Thymus (tissue), 11 donors: Measurements from ENCODE around the gene FARS2. TPM values are rescaled to one million over a fixed set of nuclear protein-coding genes. Genes with fewer than 3 reads are reported as not detected.

Source experiments
- DNase-seq, 9 donors: peaks; one replicate each; pipeline ENCODE4 v3.0.0-alpha.2; 2013; ENCODE audit warnings: low spot score in 9 of 9, low read depth in 6 of 9, missing footprints in 1 of 9
- H3K27ac ChIP-seq, 2 donors: one replicate each; pipeline ENCODE4 v1.5.1; 2013; ENCODE audit warnings: control low read depth in 1 of 2, low read depth in 1 of 2, low read length in 1 of 2, mild to moderate bottlenecking in 1 of 2, moderate library complexity in 1 of 2
- H3K27me3 ChIP-seq, 2 donors: one replicate each; pipeline ENCODE4 v1.5.1; 2013; ENCODE audit warnings: low read length in 1 of 2; ENCODE audit not compliant: control insufficient read depth in 2 of 2, insufficient read depth in 1 of 2
- H3K36me3 ChIP-seq, 2 donors: one replicate each; pipeline ENCODE4 v1.5.1; 2013; ENCODE audit warnings: low read length in 1 of 2, mild to moderate bottlenecking in 1 of 2, moderate library complexity in 1 of 2; ENCODE audit not compliant: control insufficient read depth in 2 of 2, insufficient read depth in 2 of 2
- H3K4me1 ChIP-seq, 2 donors: one replicate each; pipeline ENCODE4 v1.5.1; 2013; ENCODE audit warnings: low read length in 2 of 2; ENCODE audit not compliant: control insufficient read depth in 2 of 2, insufficient read depth in 2 of 2
- H3K4me3 ChIP-seq, 2 donors: one replicate each; pipeline ENCODE4 v1.5.1; 2013; ENCODE audit warnings: low read length in 2 of 2, control low read depth in 1 of 2, mild to moderate bottlenecking in 1 of 2
- H3K9me3 ChIP-seq, 2 donors: one replicate each; pipeline ENCODE4 v1.5.1; 2013; ENCODE audit warnings: low read length in 1 of 2, mild to moderate bottlenecking in 1 of 2; ENCODE audit not compliant: control insufficient read depth in 2 of 2, insufficient read depth in 1 of 2
- WGBS: extraction: QIAGEN DNeasy Blood & Tissue Kit; methylation state at CpG from one replicate; pipeline ENCODE4 v1.1.7; 2013; 5-methylcytosine and 5-hydroxymethylcytosine counted together
- polyA plus RNA-seq: library from polyadenylated mRNA; stranded (reverse); fragments of 200-250 nt; gene quantifications from one replicate; pipeline ENCODE4 v1.2.3, GENCODE V29; 2013
- total RNA-seq: library from RNA; stranded (reverse); fragments of 120-200 nt; gene quantifications from one replicate; pipeline ENCODE4 v1.2.4, GENCODE V29; 2013
- donor health status: healthy.

Gene FARS2
- total and polyA plus RNA-seq, 2 donors, result 10.5 to 23.2 TPM

GRCh38 chr6:5529733-5530132 is 268.4 kb downstream of the FARS2 start:
- H3K4me1 ChIP-seq, result no peaks in the 10 kb centered on the region
- H3K27me3 ChIP-seq, result no peaks in the 10 kb centered on the region
- no peak overlapping the region for H3K27ac ChIP-seq
- DNase-seq, result no peak
- no peaks in the 10 kb centered on the region for H3K9me3 ChIP-seq
- 98% methylated on average over 1 of the region's 1 CpG for WGBS
- H3K4me3 ChIP-seq, result no peak overlapping the region
- no peaks in the 10 kb centered on the region for H3K36me3 ChIP-seq

GRCh38 chr6:5531161-5531560 is 269.8 kb downstream of the FARS2 start:
- WGBS, result over 99% methylated on average over 4 of the region's 4 CpGs
- Histone ChIP-seq H3K27me3 (no peaks in the 10 kb centered on the region), H3K36me3 (no peaks in the 10 kb centered on the region), H3K4me1 (no peaks in the 10 kb centered on the region), H3K4me3 (no peak overlapping the region), H3K9me3 (no peaks in the 10 kb centered on the region), H3K27ac (no peak overlapping the region)
- no peak for DNase-seq

- no peak for DNase-seq
- H3K4me1 ChIP-seq, result no peaks in the 10 kb centered on the region
- WGBS, result 93% methylated on average over 6 of the region's 6 CpGs
- no peak overlapping the region for H3K4me3 ChIP-seq
- H3K36me3 ChIP-seq, result no peaks in the 10 kb centered on the region
- H3K27ac ChIP-seq, result no peak overlapping the region
- no peaks in the 10 kb centered on the region for H3K27me3 ChIP-seq
- no peaks in the 10 kb centered on the region for H3K9me3 ChIP-seq
Observed at GRCh38 chr6:5531853-5532375, 270.6 kb downstream of the FARS2 start.

- no peak for DNase-seq
- Histone ChIP-seq H3K27me3 (no peaks in the 10 kb centered on the region), H3K36me3 (no peaks in the 10 kb centered on the region), H3K4me1 (no peaks in the 10 kb centered on the region), H3K4me3 (no peak overlapping the region), H3K9me3 (no peaks in the 10 kb centered on the region), H3K27ac (no peak overlapping the region)
- WGBS, result over 99% methylated on average over 3 of the region's 3 CpGs
Observed at GRCh38 chr6:5532941-5533340, 271.6 kb downstream of the FARS2 start.

GRCh38 chr6:5534643-5535042 is 273.3 kb downstream of the FARS2 start:
- H3K27ac ChIP-seq, result no peak overlapping the region
- no peaks in the 10 kb centered on the region for H3K9me3 ChIP-seq
- H3K4me1 ChIP-seq, result no peaks in the 10 kb centered on the region
- H3K27me3 ChIP-seq, result no peaks in the 10 kb centered on the region
- no peaks in the 10 kb centered on the region for H3K36me3 ChIP-seq
- WGBS, result 91% methylated on average over 9 of the region's 9 CpGs
- no peak for DNase-seq
- H3K4me3 ChIP-seq, result no peak overlapping the region

- H3K27ac ChIP-seq, result no peak overlapping the region
- H3K9me3 ChIP-seq, result no peaks in the 10 kb centered on the region
- H3K36me3 ChIP-seq, result no peaks in the 10 kb centered on the region
- H3K27me3 ChIP-seq, result no peaks in the 10 kb centered on the region
- 98% methylated on average over 1 of the region's 1 CpG for WGBS
- DNase-seq, result no peak
- H3K4me3 ChIP-seq, result no peak overlapping the region
- no peaks in the 10 kb centered on the region for H3K4me1 ChIP-seq
Observed at GRCh38 chr6:5536644-5537043, 275.3 kb downstream of the FARS2 start.

- no peak overlapping the region for H3K4me3 ChIP-seq
- H3K36me3 ChIP-seq, result no peaks in the 10 kb centered on the region
- H3K27ac ChIP-seq, result no peak overlapping the region
- DNase-seq, result no peak
- no peaks in the 10 kb centered on the region for H3K27me3 ChIP-seq
- H3K9me3 ChIP-seq, result no peaks in the 10 kb centered on the region
- no peaks in the 10 kb centered on the region for H3K4me1 ChIP-seq
- 99% methylated on average over 8 of the region's 8 CpGs for WGBS
Observed at GRCh38 chr6:5537132-5537531, 275.8 kb downstream of the FARS2 start.

GRCh38 chr6:5537967-5538366 is 276.7 kb downstream of the FARS2 start:
- Histone ChIP-seq H3K27me3 (no peaks in the 10 kb centered on the region), H3K4me3 (no peak overlapping the region), H3K9me3 (no peaks in the 10 kb centered on the region), H3K36me3 (no peaks in the 10 kb centered on the region), H3K27ac (no peak overlapping the region), H3K4me1 (no peaks in the 10 kb centered on the region)
- 95% methylated on average over 1 of the region's 1 CpG for WGBS
- DNase-seq, result no peak

- Histone ChIP-seq H3K27ac (no peak overlapping the region), H3K4me1 (no peaks in the 10 kb centered on the region), H3K27me3 (no peaks in the 10 kb centered on the region), H3K4me3 (no peak overlapping the region), H3K36me3 (no peaks in the 10 kb centered on the region), H3K9me3 (no peaks in the 10 kb centered on the region)
- DNase-seq, result no peak
- 98% methylated on average over 8 of the region's 8 CpGs for WGBS
Observed at GRCh38 chr6:5540370-5540769, 279.1 kb downstream of the FARS2 start.

- H3K4me1 ChIP-seq, result no peaks in the 10 kb centered on the region
- no peaks in the 10 kb centered on the region for H3K9me3 ChIP-seq
- no peaks in the 10 kb centered on the region for H3K36me3 ChIP-seq
- DNase-seq, result no peak
- H3K4me3 ChIP-seq, result no peak overlapping the region
- H3K27me3 ChIP-seq, result no peaks in the 10 kb centered on the region
- WGBS, result 92% methylated on average over 3 of the region's 3 CpGs
- no peak overlapping the region for H3K27ac ChIP-seq
Observed at GRCh38 chr6:5541025-5541424, 279.7 kb downstream of the FARS2 start.
